ENCODE results near the gene BMPR1A. TPM values are rescaled to one million over a fixed set of nuclear protein-coding genes. Genes with fewer than 3 reads are reported as not detected.

BMPR1A gene
- total RNA-seq, 4 donors from 2014 or later, result 72.7 to 89.5 (median 84.2) TPM

GRCh38 chr10:86765548-86765947 lies 9.1 kb downstream of the BMPR1A start:
- Histone ChIP-seq H3K4me3 (replicated peaks in 1 of 3) (no peak overlapping the region), H3K4me1 (peaks cover 20 to 45% of the 10 kb centered on the region in 2 donors), H3K9me3 (no peaks in the 10 kb centered on the region), H3K36me3 (no peaks in the 10 kb centered on the region), H3K27me3 (no peaks in the 10 kb centered on the region), H3K27ac (peak overlapping the region in 1 of 3 donors; percentile 1)
- intact Hi-C loops (cut with DNase I), result no loop called here
- TF ChIP-seq POLR2A (IDR thresholded peaks at IDR 0.05) (no peak), CTCF (IDR thresholded peaks at IDR 0.05) (no peak)
- DNase-seq, result no peak
- WGBS, 2 donors, result 89 to 93% methylated on average over 2 of the region's 2 CpGs

GRCh38 chr10:86768412-86769062 lies 12.1 kb downstream of the BMPR1A start:
- Histone ChIP-seq H3K4me3 (replicated peaks in 1 of 3) (no peak overlapping the region), H3K36me3 (no peaks in the 10 kb centered on the region), H3K27ac (no peak overlapping the region), H3K27me3 (no peaks in the 10 kb centered on the region), H3K9me3 (no peaks in the 10 kb centered on the region), H3K4me1 (peaks cover 25 to 38% of the 10 kb centered on the region in 2 donors)
- TF ChIP-seq POLR2A (IDR thresholded peaks at IDR 0.05) (no peak), CTCF (IDR thresholded peaks at IDR 0.05) (no peak)
- intact Hi-C loops (cut with DNase I), result no loop called here
- WGBS, 2 donors, result 85 to 94% methylated on average over 1 of the region's 1 CpG
- no peak for DNase-seq

- H3K4me1 ChIP-seq, result peaks cover 31 to 45% of the 10 kb centered on the region in 2 donors
- no peaks in the 10 kb centered on the region for H3K27me3 ChIP-seq
- WGBS, 2 donors, result 88 to 91% methylated on average over 10 of the region's 10 CpGs
- H3K9me3 ChIP-seq, result no peaks in the 10 kb centered on the region
- no peak for TF ChIP-seq CTCF (IDR thresholded peaks at IDR 0.05)
- TF ChIP-seq POLR2A (IDR thresholded peaks at IDR 0.05), result no peak
- DNase-seq, result no peak
- no peak overlapping the region for H3K4me3 ChIP-seq (replicated peaks in 1 of 3)
- intact Hi-C loops (cut with DNase I), result no loop called here
- no peaks in the 10 kb centered on the region for H3K36me3 ChIP-seq
- H3K27ac ChIP-seq, result no peak overlapping the region
Measured at GRCh38 chr10:86769991-86770390, 13.6 kb downstream of the BMPR1A start.

- DNase-seq, result no peak
Measured at GRCh38 chr10:86770412-86770960, 14.1 kb downstream of the BMPR1A start.

More at GRCh38 chr10:86770412-86770960, 14.1 kb downstream of the BMPR1A start:
- H3K36me3 ChIP-seq, result no peaks in the 10 kb centered on the region
- H3K4me1 ChIP-seq, result peaks cover 35 to 50% of the 10 kb centered on the region in 2 donors
- H3K27me3 ChIP-seq, result no peaks in the 10 kb centered on the region
- intact Hi-C loops (cut with DNase I), result no loop called here
- WGBS, 2 donors, result 38 to 39% methylated on average over 2 of the region's 2 CpGs
- no peak overlapping the region for H3K27ac ChIP-seq
- no peaks in the 10 kb centered on the region for H3K9me3 ChIP-seq
- H3K4me3 ChIP-seq (replicated peaks in 1 of 3), result no peak overlapping the region
- no peak for TF ChIP-seq POLR2A (IDR thresholded peaks at IDR 0.05)
- TF ChIP-seq CTCF (IDR thresholded peaks at IDR 0.05), result no peak
